Effector memory CD4-positive, alpha-beta T cell (primary cell): ENCODE results near the gene KCNN1.
A peak's percentile ranks its signal among the peaks of the same experiment; 100 is the strongest.
"Not testable (repeated sequence)": the region's sequence is repeated elsewhere in the genome, so short reads cannot be mapped to it uniquely, and the experiment has no call there.

Experiments used
- DNase-seq, 3 donors: peaks; one replicate each; pipeline ENCODE4 v3.0.0-alpha.2; 2020
- H3K27ac ChIP-seq: 2 replicates; pipeline ENCODE4 v1.7.0; 2013; ENCODE audit warnings: mild to moderate bottlenecking, low read length, moderate library complexity; ENCODE audit not compliant: insufficient read depth, poor library complexity, severe bottlenecking
- H3K27me3 ChIP-seq: replicated peaks from 2 replicates; pipeline ENCODE4 v1.7.0; 2013; ENCODE audit warnings: mild to moderate bottlenecking, low read length; ENCODE audit not compliant: insufficient read depth, control insufficient read depth, poor library complexity, severe bottlenecking
- H3K36me3 ChIP-seq: 2 replicates; pipeline ENCODE4 v1.7.0; 2013; ENCODE audit warnings: mild to moderate bottlenecking, low read length, moderate library complexity; ENCODE audit not compliant: control insufficient read depth, insufficient read depth
- H3K4me1 ChIP-seq: 2 replicates; pipeline ENCODE4 v1.7.0; 2013; ENCODE audit warnings: low read length, mild to moderate bottlenecking; ENCODE audit not compliant: control insufficient read depth, insufficient read depth, poor library complexity, severe bottlenecking
- H3K4me3 ChIP-seq: 2 replicates; pipeline ENCODE4 v1.7.0; 2013; ENCODE audit warnings: low read length, low read depth, mild to moderate bottlenecking; ENCODE audit not compliant: insufficient read depth, poor library complexity, severe bottlenecking
- H3K9me3 ChIP-seq: 2 replicates; pipeline ENCODE4 v1.7.0; 2013; ENCODE audit warnings: mild to moderate bottlenecking, low read length, moderate library complexity; ENCODE audit not compliant: control insufficient read depth

The KCNN1 gene

DNA sequence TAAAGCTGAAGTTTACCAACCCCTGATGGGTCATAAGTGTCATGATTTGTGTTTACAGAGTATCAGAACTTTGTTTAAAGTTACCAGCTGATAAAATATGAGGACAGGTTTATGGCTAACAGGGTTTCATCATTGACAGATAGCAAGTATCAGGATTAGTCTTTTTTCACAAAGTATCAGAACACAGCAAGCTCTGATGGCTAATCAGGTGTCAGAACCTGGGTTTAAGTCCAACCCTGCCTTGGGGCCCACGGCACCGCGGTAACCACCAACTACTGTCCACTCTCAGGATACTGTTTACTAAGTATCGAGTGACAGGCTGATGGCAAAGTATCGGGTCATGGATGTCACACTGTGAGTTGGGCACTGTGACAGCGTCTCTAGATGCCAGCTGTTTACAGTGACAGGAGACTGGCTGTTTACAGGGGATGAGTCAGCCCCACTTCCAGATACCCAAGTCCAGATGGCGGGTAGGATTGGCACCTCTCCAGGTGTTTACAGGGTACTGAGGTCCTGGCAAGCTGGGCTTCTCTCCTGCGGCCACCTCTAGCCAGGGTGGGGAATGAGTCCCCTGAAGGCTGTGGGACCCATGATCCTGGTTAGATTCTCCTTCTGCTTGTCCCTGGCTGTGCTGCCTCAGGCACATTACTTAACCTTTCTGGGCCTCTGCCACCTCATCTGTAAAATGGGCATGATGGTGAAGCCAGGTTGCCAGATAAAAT lies 62.9 kb downstream of the KCNN1 start:
- H3K27me3 ChIP-seq = no peaks in the 10 kb centered on the region
- no peaks in the 10 kb centered on the region for H3K36me3 ChIP-seq
- no peak overlapping the region for H3K4me3 ChIP-seq
- H3K27ac ChIP-seq = no peak overlapping the region
- H3K4me1 ChIP-seq = peaks cover 4% of the 10 kb centered on the region
- H3K9me3 ChIP-seq = no peaks in the 10 kb centered on the region
- DNase-seq = no peak

DNA sequence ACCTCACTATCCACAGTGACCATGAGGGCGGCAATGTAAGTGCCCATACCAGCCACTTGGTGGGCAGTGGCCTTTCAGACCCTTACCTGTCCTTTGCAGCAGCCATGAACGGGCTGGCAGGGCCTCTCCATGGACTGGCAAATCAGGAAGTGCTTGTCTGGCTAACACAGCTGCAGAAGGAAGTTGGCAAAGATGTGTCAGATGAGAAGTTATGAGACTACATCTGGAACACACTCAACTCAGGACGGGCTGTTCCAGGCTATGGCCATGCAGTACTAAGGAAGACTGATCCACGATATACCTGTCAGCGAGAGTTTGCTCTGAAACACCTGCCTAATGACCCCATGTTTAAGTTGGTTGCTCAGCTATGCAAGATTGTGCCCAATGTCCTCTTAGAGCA lies 64.5 kb downstream of the KCNN1 start:
- H3K9me3 ChIP-seq, DNase-seq, H3K27me3 ChIP-seq, H3K4me3 ChIP-seq, H3K36me3 ChIP-seq, H3K4me1 ChIP-seq, H3K27ac ChIP-seq: not testable (repeated sequence)

DNA sequence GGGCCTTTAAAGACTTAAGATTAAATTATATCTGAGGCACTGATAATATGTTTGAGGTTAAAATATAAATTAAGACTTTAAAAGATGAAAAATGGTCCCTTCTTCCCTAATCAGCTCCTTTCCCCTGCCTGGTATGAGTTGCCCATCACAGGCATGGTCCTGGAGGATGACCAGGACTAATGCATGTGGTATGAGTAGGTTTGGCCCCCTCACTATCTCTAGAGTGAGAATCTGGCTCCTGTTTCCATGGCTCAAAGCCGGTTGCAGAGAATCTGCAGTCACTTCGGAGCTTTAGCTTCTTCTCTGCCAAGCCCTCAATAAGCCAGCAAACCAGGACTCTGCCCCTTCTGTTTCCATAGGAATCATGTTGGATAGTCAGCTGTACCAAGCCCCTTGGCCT lies 65.2 kb downstream of the KCNN1 start:
- not testable (repeated sequence) for H3K36me3 ChIP-seq, H3K4me3 ChIP-seq, H3K27ac ChIP-seq, DNase-seq, H3K9me3 ChIP-seq, H3K4me1 ChIP-seq, H3K27me3 ChIP-seq

DNA sequence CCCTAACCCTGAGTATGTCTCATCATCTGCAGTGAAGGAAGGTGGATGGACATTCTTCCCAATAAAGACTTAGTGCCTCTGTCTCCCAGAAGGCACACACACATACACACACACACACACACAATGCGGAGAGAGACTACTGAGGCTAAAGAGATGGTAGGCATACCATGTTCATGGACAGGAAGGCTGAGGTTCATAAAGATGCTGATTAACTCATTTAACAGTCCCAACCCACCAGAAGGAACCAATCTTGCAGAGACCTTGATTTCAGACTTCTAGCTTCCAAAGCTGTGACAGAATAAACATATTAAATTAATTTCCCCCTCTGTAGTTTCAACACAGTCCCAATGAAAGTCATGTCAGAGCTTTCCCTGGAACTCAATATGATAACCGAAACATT lies 74.1 kb downstream of the KCNN1 start:
- no peak overlapping the region for H3K4me3 ChIP-seq
- H3K4me1 ChIP-seq = peaks cover 24% of the 10 kb centered on the region
- H3K9me3 ChIP-seq = no peaks in the 10 kb centered on the region
- no peaks in the 10 kb centered on the region for H3K36me3 ChIP-seq
- no peaks in the 10 kb centered on the region for H3K27me3 ChIP-seq
- H3K27ac ChIP-seq = no peak overlapping the region
- DNase-seq = no peak

DNA sequence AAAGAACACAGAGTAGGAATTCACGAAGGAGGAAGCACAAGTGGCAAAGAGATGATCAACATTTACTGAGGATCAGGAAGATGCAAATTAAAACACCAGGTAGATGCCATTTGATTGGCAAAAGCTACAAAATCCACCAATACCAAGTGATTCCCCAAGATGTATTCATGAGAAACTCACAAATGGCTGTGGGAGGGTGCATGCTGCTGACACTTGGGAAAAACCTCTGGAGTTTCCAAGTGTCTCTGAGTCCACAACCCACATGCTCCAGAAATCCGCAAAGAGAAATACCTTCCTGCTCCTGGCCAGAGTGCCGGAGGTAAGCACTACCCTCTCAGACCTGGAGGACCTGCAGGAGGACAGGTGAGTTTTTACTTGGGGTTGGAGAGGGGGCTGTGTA lies 76.8 kb downstream of the KCNN1 start:
- Histone ChIP-seq H3K36me3 (no peaks in the 10 kb centered on the region), H3K27me3 (no peaks in the 10 kb centered on the region), H3K4me3 (no peak overlapping the region), H3K9me3 (no peaks in the 10 kb centered on the region), H3K4me1 (peaks cover 24% of the 10 kb centered on the region), H3K27ac (peak overlapping the region; percentile 73)
- no peak for DNase-seq

GRCh38 chr19:18044825-18045304 lies 78.0 kb downstream of the KCNN1 start:
- H3K4me3 ChIP-seq = peak overlapping the region; percentile 50
- H3K27ac ChIP-seq = peak overlapping the region; percentile 73
- H3K27me3 ChIP-seq = no peaks in the 10 kb centered on the region
- peak; percentile 66 to 69 (median 69) for DNase-seq
- H3K9me3 ChIP-seq = no peaks in the 10 kb centered on the region
- no peaks in the 10 kb centered on the region for H3K36me3 ChIP-seq
- H3K4me1 ChIP-seq = peaks cover 24% of the 10 kb centered on the region

GRCh38 chr19:18045307-18046050 lies 78.6 kb downstream of the KCNN1 start:
- Histone ChIP-seq H3K4me3 (peak overlapping the region; percentile 50), H3K36me3 (no peaks in the 10 kb centered on the region), H3K9me3 (no peaks in the 10 kb centered on the region), H3K27ac (peak overlapping the region; percentile 73), H3K27me3 (no peaks in the 10 kb centered on the region), H3K4me1 (peaks cover 29% of the 10 kb centered on the region)
- no peak for DNase-seq

DNA sequence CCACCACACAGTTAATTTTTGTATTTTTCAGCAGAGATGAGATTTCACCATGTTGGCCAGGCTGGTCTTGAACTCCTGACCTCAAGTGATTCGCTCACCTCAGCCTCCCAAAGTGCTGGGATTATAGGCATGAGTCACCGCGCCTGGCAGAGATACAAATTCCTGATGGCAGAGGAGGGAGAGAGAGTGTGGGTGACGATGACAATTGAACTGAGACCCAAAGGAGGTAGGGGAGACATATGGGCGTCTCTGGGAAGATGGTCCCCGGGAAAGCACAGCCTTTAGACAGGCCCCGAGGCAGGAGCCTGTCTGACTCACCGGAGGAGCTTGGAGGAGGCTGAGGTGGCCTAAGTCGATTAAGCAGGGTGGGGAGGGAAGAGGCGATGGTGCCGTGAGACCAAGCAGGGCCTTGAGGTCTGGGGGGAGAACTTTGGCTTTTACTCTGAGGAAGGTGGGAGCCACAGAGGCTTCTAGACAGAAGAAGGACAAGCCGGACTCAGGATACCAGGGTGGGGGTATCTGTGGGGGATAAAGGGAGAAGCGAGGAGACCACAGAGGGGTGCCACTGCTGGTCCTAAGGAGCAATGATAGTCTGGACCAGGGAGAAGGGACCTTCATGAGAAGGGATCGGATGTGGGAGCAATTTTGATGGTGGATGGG lies 79.3 kb downstream of the KCNN1 start:
- Histone ChIP-seq H3K27ac (no peak overlapping the region), H3K27me3 (no peaks in the 10 kb centered on the region), H3K36me3 (no peaks in the 10 kb centered on the region), H3K9me3 (no peaks in the 10 kb centered on the region), H3K4me3 (no peak overlapping the region), H3K4me1 (peaks cover 31% of the 10 kb centered on the region)
- no peak for DNase-seq

DNA sequence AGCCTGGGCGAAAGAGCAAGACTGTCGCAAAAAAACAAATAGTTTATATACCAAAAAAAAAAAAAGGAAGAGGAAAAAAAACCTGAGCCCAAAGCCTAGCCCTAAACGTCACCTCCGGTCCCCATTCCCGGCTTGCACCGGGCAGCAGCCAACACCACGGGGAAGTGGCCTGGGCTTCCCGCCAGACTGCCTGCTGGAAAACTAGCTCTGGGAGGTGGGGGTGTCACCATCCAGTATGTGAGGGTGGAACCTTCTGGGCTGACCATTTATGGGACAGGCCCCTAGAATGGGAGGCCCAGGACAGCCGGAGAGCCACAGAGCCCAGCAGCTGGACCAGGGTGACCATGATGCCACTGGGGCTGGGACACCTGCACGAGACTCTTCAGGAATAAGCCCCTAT lies 82.5 kb downstream of the KCNN1 start:
- no peaks in the 10 kb centered on the region for H3K9me3 ChIP-seq
- DNase-seq = no peak
- no peaks in the 10 kb centered on the region for H3K27me3 ChIP-seq
- H3K4me3 ChIP-seq = no peak overlapping the region
- peaks cover 20% of the 10 kb centered on the region for H3K4me1 ChIP-seq
- H3K27ac ChIP-seq = no peak overlapping the region
- no peaks in the 10 kb centered on the region for H3K36me3 ChIP-seq
